Naive thymus-derived CD4-positive, alpha-beta T cell (primary cell): ENCODE data around the gene FAM168A. TPM values are rescaled to one million over a fixed set of nuclear protein-coding genes. Genes with fewer than 3 reads are reported as not detected.
"Not testable (repeated sequence)": the region's sequence is repeated elsewhere in the genome, so short reads cannot be mapped to it uniquely, and the experiment has no call there.

Experiments
- ATAC-seq: fragments of 150-1000 bp; cut with Tn5 transposase; 2 replicates; pipeline ENCODE4 v1.10.0; 2021; ENCODE audit warnings: mild to moderate bottlenecking, moderate library complexity
- CTCF ChIA-PET: fragments of 350-600 bp; sonication (Branson Sonifier 250); formaldehyde crosslinking; loops from one replicate; lab custom pipeline; 2021; ENCODE audit warnings: antibody characterized with exemption; lab: Charles Lee
- POLR2A ChIA-PET: fragments of 350-600 bp; sonication (Branson Sonifier 250); formaldehyde crosslinking; loops from one replicate; lab custom pipeline; 2021; ENCODE audit warnings: antibody characterized with exemption, inconsistent platforms; lab: Charles Lee
- DNase-seq, 9 donors: peaks; one replicate each; pipeline versions ENCODE4 v3.0.0 to v3.0.0-alpha.2; 2020 to 2022; ENCODE audit warnings: mixed read lengths in 1 of 9
- H3K27ac ChIP-seq: one replicate; pipeline ENCODE4 v1.7.0; 2013; ENCODE audit warnings: mild to moderate bottlenecking, low read depth, low read length, moderate library complexity
- H3K27me3 ChIP-seq, 2 donors: one replicate each; pipeline ENCODE4 v1.7.0; 2013; ENCODE audit warnings: low read length in 2 of 2, mild to moderate bottlenecking in 2 of 2, moderate library complexity in 2 of 2; ENCODE audit not compliant: control insufficient read depth in 2 of 2, insufficient read depth in 2 of 2
- H3K36me3 ChIP-seq, 3 experiments: 1 replicate in 2 of 3; 2 replicates in 1 of 3; pipeline ENCODE4 v1.7.0; 2013; ENCODE audit warnings: low read length in 3 of 3, mild to moderate bottlenecking in 3 of 3, moderate library complexity in 1 of 3; ENCODE audit not compliant: insufficient read depth in 3 of 3, control insufficient read depth in 2 of 3
- H3K4me1 ChIP-seq, 2 donors: one replicate each; pipeline ENCODE4 v1.7.0; 2013; ENCODE audit warnings: low read length in 2 of 2, mild to moderate bottlenecking in 2 of 2, moderate library complexity in 1 of 2; ENCODE audit not compliant: control insufficient read depth in 2 of 2, insufficient read depth in 2 of 2
- H3K4me3 ChIP-seq: 2 replicates; pipeline ENCODE4 v1.7.0; 2013; ENCODE audit warnings: mild to moderate bottlenecking, low read length
- H3K9me3 ChIP-seq, 3 experiments: 1 replicate in 2 of 3; 2 replicates in 1 of 3; pipeline ENCODE4 v1.7.0; 2013; ENCODE audit warnings: low read length in 3 of 3; ENCODE audit not compliant: control insufficient read depth in 2 of 3
- H3K27ac Mint-ChIP-seq, 9 donors: one replicate each; pipeline ENCODE4 v1.8.0; 2020 to 2022; ENCODE audit warnings: mixed read lengths in 9 of 9, mild to moderate bottlenecking in 8 of 9, moderate library complexity in 5 of 9, inconsistent platforms in 2 of 9
- H3K27me3 Mint-ChIP-seq, 5 donors: one replicate each; pipeline ENCODE4 v1.8.0; 2021 to 2022; ENCODE audit warnings: mixed read lengths in 5 of 5, mild to moderate bottlenecking in 1 of 5
- H3K36me3 Mint-ChIP-seq, 5 donors: one replicate each; pipeline ENCODE4 v1.8.0; 2020 to 2022; ENCODE audit warnings: mixed read lengths in 5 of 5, mild to moderate bottlenecking in 3 of 5, inconsistent platforms in 1 of 5
- H3K4me1 Mint-ChIP-seq, 7 donors: one replicate each; pipeline ENCODE4 v1.8.0; 2020 to 2022; ENCODE audit warnings: mixed read lengths in 7 of 7, mild to moderate bottlenecking in 3 of 7, inconsistent platforms in 1 of 7
- H3K4me3 Mint-ChIP-seq, 10 donors: one replicate each; pipeline ENCODE4 v1.8.0; 2020 to 2022; ENCODE audit warnings: mild to moderate bottlenecking in 10 of 10, mixed read lengths in 10 of 10, moderate library complexity in 6 of 10, inconsistent platforms in 2 of 10
- H3K9me3 Mint-ChIP-seq, 11 donors: one replicate each; pipeline ENCODE4 v1.8.0; 2020 to 2022; ENCODE audit warnings: mixed read lengths in 11 of 11, mild to moderate bottlenecking in 4 of 11, inconsistent platforms in 1 of 11, moderate library complexity in 1 of 11
- intact Hi-C, 2 donors: fragments of 100-400 bp; cut with micrococcal nuclease; formaldehyde crosslinking; loops; one replicate each; pipeline ENCODE4 v1.15.1; 2023
- polyA plus RNA-seq, 2 donors: library from polyadenylated mRNA; unstranded; fragments of 300-500 nt; fragmentation: Illumina TruSeq; gene quantifications; one replicate each; pipeline ENCODE4 v1.2.3, GENCODE V29; 2021
- total RNA-seq, 6 experiments: library from RNA in 5 of 6; stranded (reverse) in 5 of 6; gene quantifications; 1 replicate in 5 of 6; 2 replicates in 1 of 6; pipeline ENCODE4 v1.2.3 and lab custom pipeline; 2021 to 2026

Gene FAM168A
- total and polyA plus RNA-seq, 7 experiments from 2014 or later = 3.3 to 33.0 (median 23.1) TPM

- ATAC-seq, DNase-seq, H3K27me3 Mint-ChIP-seq, H3K27ac Mint-ChIP-seq, H3K4me3 ChIP-seq, intact Hi-C loops, H3K27me3 ChIP-seq, H3K4me3 Mint-ChIP-seq, H3K9me3 Mint-ChIP-seq, H3K36me3 ChIP-seq, H3K27ac ChIP-seq, H3K4me1 ChIP-seq, CTCF ChIA-PET, H3K9me3 ChIP-seq: not testable (repeated sequence)
- POLR2A ChIA-PET = interaction anchor here (0.6 kb wide), 1 partner anchor 314 kb away, joined by 6 read pairs; no protein-coding TSS in a partner anchor
- H3K4me1 Mint-ChIP-seq = peaks cover 12 to 55% (median 27%) of the 10 kb centered on the region in 7 donors
- H3K36me3 Mint-ChIP-seq = peaks cover 3 to 36% (median 23%) of the 10 kb centered on the region in 5 donors
These were observed 17.2 kb downstream of the FAM168A start for GRCh38 chr11:73580749-73581148.

- ChIA-PET CTCF (no interaction called here), POLR2A (interaction anchor here (0.6 kb wide), 1 partner anchor 560 kb away, joined by 3 read pairs; no protein-coding TSS in a partner anchor)
- H3K27me3 ChIP-seq = no peaks in the 10 kb centered on the region
- peak overlapping the region in 2 of 9 donors; percentile 15 to 32 for H3K27ac Mint-ChIP-seq
- H3K36me3 ChIP-seq = no peaks in the 10 kb centered on the region
- H3K4me3 Mint-ChIP-seq = no peak overlapping the region
- DNase-seq = no peak
- ATAC-seq = no peak
- no peaks in the 10 kb centered on the region for H3K9me3 ChIP-seq
- no peaks in the 10 kb centered on the region for H3K27me3 Mint-ChIP-seq
- H3K4me1 ChIP-seq = peaks cover 0 to 4% of the 10 kb centered on the region in 2 donors
- intact Hi-C loops = no loop called here
- H3K9me3 Mint-ChIP-seq = peaks cover 0 to 2% (median 0%) of the 10 kb centered on the region in 11 donors
- H3K27ac ChIP-seq = no peak overlapping the region
- H3K36me3 Mint-ChIP-seq = peaks cover 3 to 36% (median 23%) of the 10 kb centered on the region in 5 donors
- H3K4me3 ChIP-seq = no peak overlapping the region
- H3K4me1 Mint-ChIP-seq = peaks cover 8 to 51% (median 27%) of the 10 kb centered on the region in 7 donors
These were observed 18.1 kb downstream of the FAM168A start for GRCh38 chr11:73579641-73580434.

GRCh38 chr11:73578592-73579185 lies 19.2 kb downstream of the FAM168A start:
- peak; percentile 34 for ATAC-seq
- intact Hi-C loops = no loop called here
- H3K4me3 ChIP-seq = no peak overlapping the region
- Mint-ChIP-seq H3K27me3 (no peaks in the 10 kb centered on the region), H3K4me3 (no peak overlapping the region), H3K9me3 (peaks cover 0 to 2% (median 0%) of the 10 kb centered on the region in 11 donors), H3K36me3 (peaks cover 3 to 35% (median 27%) of the 10 kb centered on the region in 5 donors), H3K27ac (peak overlapping the region in 7 of 9 donors; percentile 34 to 82 (median 59)), H3K4me1 (peaks cover 6 to 49% (median 27%) of the 10 kb centered on the region in 7 donors)
- H3K9me3 ChIP-seq = no peaks in the 10 kb centered on the region
- H3K36me3 ChIP-seq = no peaks in the 10 kb centered on the region
- peaks cover 0 to 4% of the 10 kb centered on the region in 2 donors for H3K4me1 ChIP-seq
- no peaks in the 10 kb centered on the region for H3K27me3 ChIP-seq
- CTCF ChIA-PET = interaction anchor here (1.2 kb wide), 1 partner anchor 88 kb away, joined by 4 read pairs; no protein-coding TSS in a partner anchor
- H3K27ac ChIP-seq = no peak overlapping the region
- POLR2A ChIA-PET = interaction anchor here (0.7 to 1.3 kb wide), 2 partner anchors 14 to 21 kb away, joined by 3 read pairs; no protein-coding TSS in a partner anchor
- DNase-seq = no peak

GRCh38 chr11:73577496-73577917 lies 20.4 kb downstream of the FAM168A start:
- Histone ChIP-seq H3K4me1 (peaks cover 0 to 4% of the 10 kb centered on the region in 2 donors), H3K4me3 (no peak overlapping the region), H3K9me3 (no peaks in the 10 kb centered on the region), H3K27me3 (no peaks in the 10 kb centered on the region), H3K27ac (no peak overlapping the region), H3K36me3 (no peaks in the 10 kb centered on the region)
- ChIA-PET CTCF (no interaction called here), POLR2A (interaction anchor here (1.3 kb wide), 1 partner anchor 22 kb away, joined by 3 read pairs; no protein-coding TSS in a partner anchor)
- Mint-ChIP-seq H3K36me3 (peaks cover under 1 to 34% (median 30%) of the 10 kb centered on the region in 5 donors), H3K27ac (peak overlapping the region in 6 of 9 donors; percentile 1 to 87 (median 21)), H3K4me3 (peak overlapping the region in 1 of 10 donors; percentile 27), H3K4me1 (peaks cover 6 to 49% (median 22%) of the 10 kb centered on the region in 7 donors), H3K9me3 (peaks cover 0 to 2% (median 0%) of the 10 kb centered on the region in 11 donors), H3K27me3 (no peaks in the 10 kb centered on the region)
- peak in 4 of 9 donors; percentile 2 to 25 (median 12) for DNase-seq
- ATAC-seq = no peak
- intact Hi-C loops = no loop called here

GRCh38 chr11:73576185-73576614 lies 21.7 kb downstream of the FAM168A start:
- intact Hi-C loops = no loop called here
- Mint-ChIP-seq H3K27me3 (no peaks in the 10 kb centered on the region), H3K4me1 (peaks cover 6 to 49% (median 22%) of the 10 kb centered on the region in 7 donors), H3K4me3 (no peak overlapping the region), H3K36me3 (peaks cover 0 to 34% (median 27%) of the 10 kb centered on the region in 5 donors), H3K9me3 (peaks cover 0 to 2% (median 0%) of the 10 kb centered on the region in 11 donors), H3K27ac (no peak overlapping the region)
- Histone ChIP-seq H3K4me1 (peaks cover 0 to 4% of the 10 kb centered on the region in 2 donors), H3K4me3 (no peak overlapping the region), H3K36me3 (no peaks in the 10 kb centered on the region), H3K9me3 (no peaks in the 10 kb centered on the region), H3K27ac (no peak overlapping the region), H3K27me3 (no peaks in the 10 kb centered on the region)
- ChIA-PET POLR2A (no interaction called here), CTCF (no interaction called here)
- ATAC-seq (no peak), DNase-seq (no peak)

GRCh38 chr11:73571982-73572381 lies 25.9 kb downstream of the FAM168A start:
- ATAC-seq, H3K27ac ChIP-seq, intact Hi-C loops, H3K27me3 Mint-ChIP-seq, H3K27ac Mint-ChIP-seq, POLR2A ChIA-PET, H3K9me3 ChIP-seq, CTCF ChIA-PET, H3K36me3 ChIP-seq, H3K9me3 Mint-ChIP-seq, H3K27me3 ChIP-seq, H3K4me3 Mint-ChIP-seq, H3K4me3 ChIP-seq, H3K4me1 ChIP-seq, DNase-seq: not testable (repeated sequence)
- Mint-ChIP-seq H3K36me3 (peaks cover 3 to 42% (median 17%) of the 10 kb centered on the region in 5 donors), H3K4me1 (peaks cover 0 to 16% (median 4%) of the 10 kb centered on the region in 7 donors)
